Measurements from ENCODE around the gene SENP8. TPM values are rescaled to one million over a fixed set of nuclear protein-coding genes. Genes with fewer than 3 reads are reported as not detected.

Gene SENP8
- total RNA-seq, 2 experiments from 2014 or later, result 3.0 TPM

Other genes with a start within 250 kb of the SENP8 start
- gene MYO9A, start 253 bp upstream of the SENP8 start, total RNA-seq, result 10 to 100 TPM; 18.0 to 18.8 TPM
- not detected for gene GRAMD2A, start 79.4 kb downstream of the SENP8 start, total RNA-seq
- gene PKM, start 112.8 kb downstream of the SENP8 start, total RNA-seq, result 1,000 to 10,000 TPM; 2,552 to 2,669 TPM
- gene PARP6, start 154.2 kb downstream of the SENP8 start, total RNA-seq, result 10 to 100 TPM; 54.4 to 54.9 TPM
- gene CELF6, start 201.8 kb downstream of the SENP8 start, total RNA-seq, result under 1 TPM; 0.23 to 0.42 TPM

Measured in activated CD8-positive, alpha-beta memory T cell treated with anti-CD3 and anti-CD28 coated beads for 36 hours (primary cell).